Fibroblast of the conjunctiva (primary cell): Measurements from ENCODE around the gene MAFB.
A peak's percentile ranks its signal among the peaks of the same experiment; 100 is the strongest.
"Not testable (repeated sequence)": the region's sequence is repeated elsewhere in the genome, so short reads cannot be mapped to it uniquely, and the experiment has no call there.

Experiments
- DNase-seq: peaks from one replicate; pipeline ENCODE4 v3.0.0-alpha.2; 2010; ENCODE audit warnings: low read depth

The MAFB gene

DNA sequence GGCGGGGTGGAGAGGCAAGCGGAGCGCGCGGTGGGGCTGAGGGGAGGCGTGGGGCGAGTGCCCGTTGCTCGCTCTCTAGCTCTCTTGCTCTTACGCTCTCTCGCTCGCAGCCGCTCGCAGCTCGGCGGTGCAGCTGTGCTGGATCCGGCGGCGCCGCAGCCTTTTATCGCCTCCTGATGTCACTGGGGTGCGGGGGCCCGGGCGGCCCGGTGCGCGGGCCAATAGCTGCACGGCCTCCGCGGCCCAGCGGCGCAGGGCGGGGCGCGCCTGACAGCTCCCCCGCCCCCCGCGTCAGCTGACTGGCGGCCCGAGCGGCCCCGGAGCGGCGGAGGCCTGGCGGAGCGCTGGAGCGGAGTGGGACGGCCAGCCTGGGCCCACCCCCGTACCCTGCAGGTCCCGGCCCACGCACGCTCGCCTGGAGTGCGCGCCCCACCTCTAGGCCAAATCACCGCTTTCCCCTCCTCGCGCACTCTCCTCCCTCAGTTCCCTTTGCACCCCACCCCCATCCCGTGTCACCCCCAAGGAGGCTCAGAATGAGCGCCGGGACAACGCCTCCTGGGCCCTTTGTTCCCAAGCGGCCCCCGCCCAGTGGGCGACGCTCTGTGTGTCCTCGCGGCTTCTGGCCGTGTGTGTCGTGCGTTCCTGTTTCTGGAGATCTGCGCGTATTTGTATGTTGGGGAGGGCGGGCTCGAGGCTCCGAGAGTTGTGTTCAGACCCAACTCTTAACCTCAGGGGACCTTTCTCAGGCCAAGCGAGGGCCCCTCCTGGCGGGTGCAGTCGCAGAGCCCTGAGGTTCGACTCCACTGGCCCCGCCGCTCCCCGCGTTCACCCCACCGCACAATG is at the start of gene MAFB:
Gene MAFB (minus strand): TSS at position 137 of the 843 bp plus-strand sequence. CDS start 386 bp downstream, outside the sequence.
- DNase-seq: peak; percentile 70

GRCh38 chr20:40736468-40736867 is 47.4 kb upstream of the MAFB start:
- not testable (repeated sequence) for DNase-seq

GRCh38 chr20:40728996-40729395 is 40.0 kb upstream of the MAFB start:
- no peak for DNase-seq

- no peak for DNase-seq
Measured at GRCh38 chr20:40728470-40728869, 39.4 kb upstream of the MAFB start.

DNA sequence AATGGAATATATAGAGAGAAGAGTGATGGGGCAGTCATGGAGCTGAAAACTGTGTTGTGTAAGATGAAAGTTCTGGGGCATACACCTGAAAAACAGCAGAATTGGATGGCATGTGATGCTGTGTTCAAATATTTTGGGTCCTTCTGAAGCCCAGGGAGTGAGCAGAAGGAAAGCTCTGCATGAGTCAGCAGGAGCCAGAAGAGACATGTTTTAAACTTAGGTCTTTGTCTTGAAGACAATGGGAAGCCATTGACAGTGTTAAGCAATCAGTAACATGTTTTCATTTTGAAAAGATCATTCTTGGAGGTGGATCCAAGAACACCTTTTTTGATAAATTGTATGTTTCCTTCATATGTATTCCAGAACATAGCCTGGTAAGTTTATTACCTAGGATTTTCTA is 38.9 kb upstream of the MAFB start:
- no peak for DNase-seq

- DNase-seq: no peak
Measured at GRCh38 chr20:40726776-40727175, 37.7 kb upstream of the MAFB start.

DNA sequence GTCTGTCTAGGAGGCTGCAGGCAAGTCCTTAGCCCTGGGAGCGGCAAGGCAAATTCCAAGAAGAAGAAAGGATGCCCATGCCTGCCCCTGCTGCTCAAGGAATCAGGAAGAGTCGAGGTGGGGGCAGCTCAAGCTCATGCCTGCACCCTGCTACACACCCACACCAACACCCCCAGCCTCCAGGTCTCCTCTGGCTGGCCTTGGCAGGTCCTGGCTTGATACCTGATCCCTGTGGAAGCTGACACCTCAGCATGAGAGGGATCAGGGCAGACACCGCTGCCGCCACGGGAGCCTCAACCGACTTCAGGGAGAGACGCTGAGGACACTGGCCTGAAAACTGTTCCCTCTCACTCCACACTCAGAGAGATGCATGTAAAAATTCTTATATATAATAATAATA is 35.5 kb upstream of the MAFB start:
- no peak for DNase-seq

GRCh38 chr20:40720826-40721225 is 31.8 kb upstream of the MAFB start:
- DNase-seq: no peak

DNA sequence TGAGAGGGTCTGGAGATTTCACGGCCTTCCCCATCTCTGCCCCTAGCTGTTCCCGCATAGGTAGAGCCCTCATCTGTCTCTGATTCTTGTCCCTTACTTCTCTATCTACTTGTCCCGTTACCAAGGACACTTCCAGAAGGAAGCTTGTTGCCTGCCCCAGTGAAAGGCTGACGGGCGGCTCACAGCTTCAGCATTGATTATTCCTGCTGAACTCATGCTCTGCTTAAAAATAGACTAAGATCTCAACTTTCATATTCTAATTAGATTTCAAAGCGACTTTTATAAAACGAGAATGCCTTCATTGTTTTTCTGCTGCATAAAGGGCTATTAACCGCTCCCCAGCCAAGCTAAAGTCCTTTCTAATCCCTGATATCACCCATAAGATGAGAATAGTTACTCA is 31.1 kb upstream of the MAFB start:
- DNase-seq: no peak

- no peak for DNase-seq
Measured at GRCh38 chr20:40718982-40719729, 30.1 kb upstream of the MAFB start.

DNA sequence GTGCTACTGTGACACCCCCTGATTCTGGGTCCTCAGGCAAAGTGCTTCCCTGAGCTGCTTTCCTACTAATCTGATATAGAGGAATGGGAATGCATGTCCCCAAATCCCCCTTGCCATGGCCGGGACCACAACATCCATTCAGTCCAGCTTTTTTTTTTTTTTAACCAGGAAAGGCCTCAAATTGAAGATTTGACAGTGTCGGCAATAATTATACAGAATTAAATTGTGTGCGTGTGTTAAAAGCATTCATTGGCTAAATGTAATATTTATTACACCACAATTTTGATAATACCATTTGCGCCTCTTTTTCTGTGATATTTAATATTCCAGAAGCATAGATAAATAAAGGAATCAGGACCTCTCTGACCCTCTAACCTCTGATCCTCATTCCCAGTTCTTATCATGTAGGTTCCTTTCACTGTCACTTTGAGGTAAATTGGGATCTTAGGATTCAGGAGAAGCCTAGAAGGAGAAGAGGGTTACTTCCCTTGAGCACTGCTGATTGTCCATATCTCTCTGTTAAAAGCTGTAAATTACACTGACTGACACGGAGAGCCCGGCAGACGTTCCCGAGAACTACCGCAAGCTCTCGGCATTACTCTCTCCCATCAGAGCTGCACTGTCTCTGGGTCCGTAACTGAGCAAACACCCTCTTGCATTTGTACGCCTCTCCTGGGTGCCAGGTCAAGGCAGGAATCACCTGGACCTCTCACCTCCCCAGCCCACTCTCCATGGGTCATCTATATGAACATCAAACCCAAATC is 29.4 kb upstream of the MAFB start:
- DNase-seq: no peak

DNA sequence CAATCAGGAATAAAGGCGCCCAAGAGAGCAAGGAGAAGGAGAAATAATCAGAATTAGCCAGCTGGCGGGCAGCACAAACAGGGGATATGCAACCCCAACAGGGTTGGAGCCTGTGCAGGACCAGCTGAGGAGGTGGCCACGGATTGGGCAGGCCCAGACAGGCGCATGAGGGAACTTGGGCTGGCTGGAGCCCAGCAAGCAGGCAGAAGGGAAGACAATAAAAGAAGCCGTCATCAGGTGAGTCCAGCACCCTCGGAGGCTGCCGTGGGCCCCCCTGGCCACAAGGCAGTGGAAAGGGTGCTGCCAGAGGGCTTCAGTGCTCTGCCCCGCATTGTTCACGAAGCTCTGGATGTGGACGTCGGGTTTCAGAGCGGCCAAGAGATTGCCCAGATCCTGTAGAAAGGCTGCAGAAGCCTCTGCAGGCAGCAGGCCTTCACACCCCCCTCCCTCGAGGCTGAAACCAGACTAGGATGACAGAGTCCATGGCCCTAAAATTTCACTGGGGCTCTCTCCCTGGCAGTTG is 28.4 kb upstream of the MAFB start:
- DNase-seq: no peak

- no peak for DNase-seq
Measured at GRCh38 chr20:40715491-40715890, 26.5 kb upstream of the MAFB start.

GRCh38 chr20:40714916-40715315 is 25.9 kb upstream of the MAFB start:
- no peak for DNase-seq

DNA sequence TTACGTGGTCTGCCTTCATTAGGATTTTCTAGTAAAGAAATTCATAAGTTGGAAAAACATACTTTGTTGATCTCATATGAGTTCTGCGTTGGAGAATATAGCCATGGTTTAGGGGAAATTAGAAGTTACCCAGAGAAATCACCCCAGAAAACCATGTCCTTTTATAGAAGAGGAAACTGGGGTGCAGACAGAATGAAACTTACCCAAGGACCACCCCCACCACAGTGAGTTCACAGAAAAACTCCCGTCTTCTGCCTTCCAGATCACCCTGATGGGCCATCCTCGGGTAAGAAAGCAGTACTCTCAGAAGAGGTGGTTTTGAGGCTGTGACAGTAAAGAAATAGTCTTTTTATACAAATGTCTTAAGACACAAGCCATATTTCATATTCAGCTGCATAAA is 25.1 kb upstream of the MAFB start:
- no peak for DNase-seq

GRCh38 chr20:40713508-40713907 is 24.5 kb upstream of the MAFB start:
- DNase-seq: no peak

DNA sequence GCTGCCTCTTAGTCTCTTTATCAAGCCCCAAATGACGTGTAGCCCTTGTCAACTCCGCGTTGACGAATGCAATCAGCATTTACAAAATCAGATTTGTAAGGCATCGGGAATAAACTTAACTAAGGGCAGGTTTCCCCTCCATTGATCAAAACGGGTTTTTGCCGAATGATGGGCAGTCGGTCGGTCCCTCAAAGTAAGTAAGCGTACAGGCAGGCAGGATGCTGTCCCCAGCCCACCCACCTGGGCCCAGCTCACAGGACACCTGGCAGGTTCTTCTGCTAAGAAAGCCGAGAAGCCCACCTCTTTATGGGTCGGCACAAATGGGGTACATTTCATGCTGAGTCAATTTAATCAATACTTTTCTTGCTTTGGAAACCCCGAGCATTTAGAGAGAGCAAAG is 22.0 kb upstream of the MAFB start:
- DNase-seq: no peak

DNA sequence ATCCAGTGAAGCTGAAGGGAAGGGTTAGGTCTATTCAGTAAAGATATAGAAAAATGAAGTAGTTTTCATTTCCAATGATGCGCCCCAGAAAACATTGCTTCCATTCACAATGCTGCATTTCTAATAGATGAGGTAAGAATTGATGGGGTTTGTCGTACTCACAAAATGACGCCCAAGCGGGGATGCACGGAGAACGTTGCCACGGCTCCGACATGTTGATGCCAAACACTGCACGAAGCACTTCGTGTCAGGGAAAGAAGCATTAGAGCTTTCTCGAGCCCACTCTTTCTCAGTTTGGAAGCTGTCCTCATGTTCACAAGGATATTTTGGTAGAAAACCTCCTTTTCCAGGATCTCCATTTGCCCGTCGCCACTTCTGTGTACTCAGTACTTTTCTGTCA is 21.6 kb upstream of the MAFB start:
- DNase-seq: no peak

DNA sequence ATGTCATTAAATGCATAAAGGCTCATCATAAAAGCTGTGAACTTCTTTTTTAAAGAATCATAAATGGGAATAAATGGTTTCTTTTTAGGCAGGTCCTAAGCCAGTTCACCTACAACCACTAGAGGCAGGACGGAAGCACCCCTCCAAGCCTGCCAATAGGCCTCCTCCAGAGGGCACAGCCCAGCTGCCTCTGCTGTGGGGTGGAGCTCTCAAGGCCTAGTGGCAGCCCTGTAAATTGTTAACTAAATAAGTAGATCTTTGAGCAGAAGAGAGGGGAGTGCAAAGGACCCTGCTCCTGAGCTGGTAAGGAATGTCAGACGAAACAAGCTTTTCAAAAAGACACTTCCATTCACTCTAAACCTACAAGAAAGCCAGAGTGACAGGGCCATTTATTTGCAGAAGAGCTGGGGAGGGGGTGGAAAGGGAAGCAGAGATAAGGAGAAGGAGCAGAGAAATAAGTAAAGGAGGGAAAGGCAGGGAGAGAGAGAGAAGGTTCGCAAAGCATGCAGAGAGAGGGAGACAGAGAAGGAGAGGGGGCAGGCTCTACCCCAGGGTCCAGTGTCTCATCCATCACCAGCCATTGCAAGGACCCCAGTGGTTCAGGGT is 18.0 kb upstream of the MAFB start:
- no peak for DNase-seq

DNA sequence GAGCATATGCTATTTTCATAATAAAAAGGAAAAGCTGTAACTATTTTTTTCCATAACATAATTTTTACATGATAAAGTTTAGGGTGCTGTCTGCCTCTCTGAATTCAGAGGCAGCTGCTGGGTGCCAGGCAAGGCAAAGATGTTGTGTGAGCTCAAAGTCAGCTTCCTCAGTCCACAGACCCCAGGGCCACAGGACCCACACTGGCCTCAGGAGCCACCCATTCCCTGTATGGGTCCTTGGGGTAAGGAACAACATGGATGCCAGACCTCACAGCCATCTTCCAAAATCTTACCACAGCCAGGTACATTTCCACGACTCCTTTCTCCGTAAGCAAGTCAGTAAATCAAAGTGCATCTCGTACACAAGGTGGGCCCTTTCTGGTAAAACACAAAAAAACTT is 16.4 kb upstream of the MAFB start:
- DNase-seq: no peak

GRCh38 chr20:40704828-40705227 is 15.8 kb upstream of the MAFB start:
- DNase-seq: no peak

- no peak for DNase-seq
Measured at GRCh38 chr20:40703975-40704530, 15.0 kb upstream of the MAFB start.
